Measurements from ENCODE around the gene ACSF3. TPM values are rescaled to one million over a fixed set of nuclear protein-coding genes. Genes with fewer than 3 reads are reported as not detected.

The ACSF3 gene
- polyA plus RNA-seq, 1 donor from 2014 or later = 20.8 TPM

- H3K27ac ChIP-seq (ENCODE audit: low read length) = no peak overlapping the region
- no peaks in the 10 kb centered on the region for H4K20me1 ChIP-seq (ENCODE audit: insufficient read depth)
- peaks cover 12% of the 10 kb centered on the region for H3K27me3 ChIP-seq (ENCODE audit: insufficient read depth, low read depth, low read length)
- H3K4me3 ChIP-seq (ENCODE audit: low read length) = no peak overlapping the region
- no peak overlapping the region for H3K9ac ChIP-seq (ENCODE audit: low read length)
- H3K9me2 ChIP-seq (ENCODE audit: insufficient read depth, low read length) = no peaks in the 10 kb centered on the region
- TF ChIP-seq TAF1 (IDR thresholded peaks at IDR 0.05; ENCODE audit: low read depth) (no peak), EZH2 (IDR thresholded peaks at IDR 0.05; ENCODE audit: borderline replicate concordance, insufficient read depth, low read length, poor library complexity, severe bottlenecking) (no peak), SMC3 (conservative IDR thresholded peaks at IDR 0.05; ENCODE audit: poor library complexity) (no peak), POLR2AphosphoS5 (IDR thresholded peaks at IDR 0.05) (no peak), RAD21 (conservative IDR thresholded peaks at IDR 0.05) (no peak), EP300 (conservative IDR thresholded peaks at IDR 0.05; ENCODE audit: poor library complexity, severe bottlenecking) (no peak), MXI1 (conservative IDR thresholded peaks at IDR 0.05; ENCODE audit: poor library complexity, severe bottlenecking) (no peak)
- TF ChIP-seq, protein P1, sequence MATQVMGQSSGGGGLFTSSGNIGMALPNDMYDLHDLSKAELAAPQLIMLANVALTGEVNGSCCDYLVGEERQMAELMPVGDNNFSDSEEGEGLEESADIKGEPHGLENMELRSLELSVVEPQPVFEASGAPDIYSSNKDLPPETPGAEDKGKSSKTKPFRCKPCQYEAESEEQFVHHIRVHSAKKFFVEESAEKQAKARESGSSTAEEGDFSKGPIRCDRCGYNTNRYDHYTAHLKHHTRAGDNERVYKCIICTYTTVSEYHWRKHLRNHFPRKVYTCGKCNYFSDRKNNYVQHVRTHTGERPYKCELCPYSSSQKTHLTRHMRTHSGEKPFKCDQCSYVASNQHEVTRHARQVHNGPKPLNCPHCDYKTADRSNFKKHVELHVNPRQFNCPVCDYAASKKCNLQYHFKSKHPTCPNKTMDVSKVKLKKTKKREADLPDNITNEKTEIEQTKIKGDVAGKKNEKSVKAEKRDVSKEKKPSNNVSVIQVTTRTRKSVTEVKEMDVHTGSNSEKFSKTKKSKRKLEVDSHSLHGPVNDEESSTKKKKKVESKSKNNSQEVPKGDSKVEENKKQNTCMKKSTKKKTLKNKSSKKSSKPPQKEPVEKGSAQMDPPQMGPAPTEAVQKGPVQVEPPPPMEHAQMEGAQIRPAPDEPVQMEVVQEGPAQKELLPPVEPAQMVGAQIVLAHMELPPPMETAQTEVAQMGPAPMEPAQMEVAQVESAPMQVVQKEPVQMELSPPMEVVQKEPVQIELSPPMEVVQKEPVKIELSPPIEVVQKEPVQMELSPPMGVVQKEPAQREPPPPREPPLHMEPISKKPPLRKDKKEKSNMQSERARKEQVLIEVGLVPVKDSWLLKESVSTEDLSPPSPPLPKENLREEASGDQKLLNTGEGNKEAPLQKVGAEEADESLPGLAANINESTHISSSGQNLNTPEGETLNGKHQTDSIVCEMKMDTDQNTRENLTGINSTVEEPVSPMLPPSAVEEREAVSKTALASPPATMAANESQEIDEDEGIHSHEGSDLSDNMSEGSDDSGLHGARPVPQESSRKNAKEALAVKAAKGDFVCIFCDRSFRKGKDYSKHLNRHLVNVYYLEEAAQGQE (IDR thresholded peaks at IDR 0.05; ENCODE audit: borderline replicate concordance) = no peak
- TF ChIP-seq, protein P2, sequence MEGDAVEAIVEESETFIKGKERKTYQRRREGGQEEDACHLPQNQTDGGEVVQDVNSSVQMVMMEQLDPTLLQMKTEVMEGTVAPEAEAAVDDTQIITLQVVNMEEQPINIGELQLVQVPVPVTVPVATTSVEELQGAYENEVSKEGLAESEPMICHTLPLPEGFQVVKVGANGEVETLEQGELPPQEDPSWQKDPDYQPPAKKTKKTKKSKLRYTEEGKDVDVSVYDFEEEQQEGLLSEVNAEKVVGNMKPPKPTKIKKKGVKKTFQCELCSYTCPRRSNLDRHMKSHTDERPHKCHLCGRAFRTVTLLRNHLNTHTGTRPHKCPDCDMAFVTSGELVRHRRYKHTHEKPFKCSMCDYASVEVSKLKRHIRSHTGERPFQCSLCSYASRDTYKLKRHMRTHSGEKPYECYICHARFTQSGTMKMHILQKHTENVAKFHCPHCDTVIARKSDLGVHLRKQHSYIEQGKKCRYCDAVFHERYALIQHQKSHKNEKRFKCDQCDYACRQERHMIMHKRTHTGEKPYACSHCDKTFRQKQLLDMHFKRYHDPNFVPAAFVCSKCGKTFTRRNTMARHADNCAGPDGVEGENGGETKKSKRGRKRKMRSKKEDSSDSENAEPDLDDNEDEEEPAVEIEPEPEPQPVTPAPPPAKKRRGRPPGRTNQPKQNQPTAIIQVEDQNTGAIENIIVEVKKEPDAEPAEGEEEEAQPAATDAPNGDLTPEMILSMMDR (IDR thresholded peaks at IDR 0.05; ENCODE audit: poor library complexity, severe bottlenecking) = no peak
- no peaks in the 10 kb centered on the region for H3K9me3 ChIP-seq (ENCODE audit: low read length)
- no peak overlapping the region for H2AFZ ChIP-seq (ENCODE audit: low read depth, low read length)
- no peak overlapping the region for H3K4me2 ChIP-seq (ENCODE audit: low read length)
- no peaks in the 10 kb centered on the region for H3F3A ChIP-seq (ENCODE audit: insufficient read depth, low read length, poor library complexity, severe bottlenecking)
- H3K36me3 ChIP-seq (ENCODE audit: insufficient read depth, low read length) = no peaks in the 10 kb centered on the region
- H3K79me2 ChIP-seq (replicated peaks; ENCODE audit: insufficient read depth, low read length) = no peaks in the 10 kb centered on the region
These were observed 79.7 kb downstream of the ACSF3 start for GRCh38 chr16:89173174-89173921.

DNA sequence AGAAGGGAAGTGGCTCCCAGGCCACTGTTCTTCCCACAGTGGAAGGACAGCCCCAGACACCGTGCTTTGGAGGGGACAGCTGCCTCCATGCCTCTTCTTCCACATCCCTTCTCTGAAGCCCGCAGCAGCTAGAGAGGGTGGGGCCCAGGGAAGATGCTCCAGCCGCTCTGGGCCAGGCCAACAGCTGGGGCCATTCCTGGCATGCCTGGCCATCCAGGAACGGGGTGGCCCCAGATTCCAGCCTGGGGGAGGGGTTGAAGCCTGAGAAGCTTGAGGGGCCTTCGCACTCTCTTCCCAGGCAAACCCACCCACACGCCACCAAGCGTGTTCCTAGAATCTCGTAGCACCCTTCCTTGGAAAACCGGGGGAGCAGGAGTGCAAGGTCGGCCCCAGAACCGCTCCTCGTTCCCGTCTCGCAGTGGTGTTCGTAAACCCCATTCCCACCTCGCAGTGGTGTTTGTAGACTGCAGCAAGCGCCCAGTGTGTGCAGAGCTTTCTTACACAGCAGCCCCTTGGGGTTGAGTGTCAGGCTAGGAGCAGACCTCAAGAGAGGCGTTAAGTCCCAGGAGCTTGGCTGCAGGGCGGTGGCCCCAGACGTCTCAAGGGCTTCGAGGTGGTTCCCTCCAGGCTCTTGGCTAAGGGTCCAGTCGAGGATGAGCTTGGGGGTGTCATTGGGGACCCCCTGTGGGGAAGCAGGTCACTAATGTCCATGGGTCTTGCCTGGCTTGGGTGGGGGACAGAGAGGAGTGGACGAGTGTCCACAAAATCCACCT lies 80.6 kb downstream of the ACSF3 start:
- Histone ChIP-seq H3K27ac (ENCODE audit: low read length) (no peak overlapping the region), H3K4me3 (ENCODE audit: low read length) (no peak overlapping the region), H3K27me3 (ENCODE audit: insufficient read depth, low read depth, low read length) (peaks cover 12% of the 10 kb centered on the region), H4K20me1 (ENCODE audit: insufficient read depth) (no peaks in the 10 kb centered on the region), H3K9ac (ENCODE audit: low read length) (no peak overlapping the region), H2AFZ (ENCODE audit: low read depth, low read length) (no peak overlapping the region), H3K36me3 (ENCODE audit: insufficient read depth, low read length) (no peaks in the 10 kb centered on the region), H3K9me2 (ENCODE audit: insufficient read depth, low read length) (no peaks in the 10 kb centered on the region), H3K79me2 (replicated peaks; ENCODE audit: insufficient read depth, low read length) (no peaks in the 10 kb centered on the region), H3K4me2 (ENCODE audit: low read length) (no peak overlapping the region), H3F3A (ENCODE audit: insufficient read depth, low read length, poor library complexity, severe bottlenecking) (no peaks in the 10 kb centered on the region), H3K9me3 (ENCODE audit: low read length) (no peaks in the 10 kb centered on the region)
- no peak for TF ChIP-seq EZH2 (IDR thresholded peaks at IDR 0.05; ENCODE audit: borderline replicate concordance, insufficient read depth, low read length, poor library complexity, severe bottlenecking)
- no peak for TF ChIP-seq POLR2AphosphoS5 (IDR thresholded peaks at IDR 0.05)

Data from neural cell (in vitro differentiated cells).